Duodenal mucosa (tissue), 2 donors: ENCODE results near the gene ERCC5.

ENCODE experiments used
- H3K27ac ChIP-seq: one replicate; pipeline ENCODE4 v1.7.0; 2013; ENCODE audit warnings: low read depth, low read length
- H3K27me3 ChIP-seq, 2 donors: one replicate each; pipeline ENCODE4 v1.7.0; 2013; ENCODE audit warnings: low read length in 2 of 2, control low read depth in 1 of 2; ENCODE audit not compliant: insufficient read depth in 2 of 2, control insufficient read depth in 1 of 2
- H3K36me3 ChIP-seq, 2 donors: one replicate each; pipeline ENCODE4 v1.7.0; 2013; ENCODE audit warnings: low read length in 2 of 2, control low read depth in 1 of 2; ENCODE audit not compliant: insufficient read depth in 2 of 2, control insufficient read depth in 1 of 2
- H3K4me1 ChIP-seq, 2 donors: one replicate each; pipeline ENCODE4 v1.7.0; 2013; ENCODE audit warnings: low read length in 2 of 2, control low read depth in 1 of 2; ENCODE audit not compliant: insufficient read depth in 2 of 2, control insufficient read depth in 1 of 2
- H3K4me3 ChIP-seq, 2 donors: one replicate each; pipeline ENCODE4 v1.7.0; 2013; ENCODE audit warnings: low read length in 2 of 2, low read depth in 1 of 2
- H3K9ac ChIP-seq, 2 donors: one replicate each; pipeline ENCODE4 v1.7.0; 2013; ENCODE audit warnings: low read length in 2 of 2, low read depth in 1 of 2
- H3K9me3 ChIP-seq, 2 donors: one replicate each; pipeline ENCODE4 v1.7.0; 2013; ENCODE audit warnings: low read length in 2 of 2, control low read depth in 1 of 2; ENCODE audit not compliant: control insufficient read depth in 1 of 2

ERCC5 gene

GRCh38 chr13:102845630-102846260, at the start of gene ERCC5:
ERCC5 (plus strand) TSS chr13:102846032; CDS start chr13:102846267, 235 bp downstream.
- Histone ChIP-seq H3K27me3 (no peaks in the 10 kb centered on the region), H3K27ac (peak within 1 kb of the TSS; percentile 96), H3K4me1 (peaks cover 6 to 18% of the 10 kb centered on the region in 2 donors), H3K9me3 (no peaks in the 10 kb centered on the region), H3K36me3 (peaks cover 0 to 5% of the 10 kb centered on the region in 2 donors), H3K4me3 (peak within 1 kb of the TSS; percentile 89 to 96), H3K9ac (peak within 1 kb of the TSS; percentile 87 to 93)

- Histone ChIP-seq H3K36me3 (no peaks in the 10 kb centered on the region), H3K9ac (peak within 1 kb of the TSS; percentile 59 to 73), H3K27ac (peak within 1 kb of the TSS; percentile 73), H3K9me3 (no peaks in the 10 kb centered on the region), H3K4me1 (peaks cover 0 to 8% of the 10 kb centered on the region in 2 donors), H3K4me3 (peak within 1 kb of the TSS; percentile 87), H3K27me3 (no peaks in the 10 kb centered on the region)
These were observed 47.0 kb upstream of the ERCC5 start, which contains the start of the genes BIVM and POGLUT2 for GRCh38 chr13:102798581-102799425. BIVM (plus strand) TSS chr13:102799119; CDS start chr13:102807268, 8,149 bp downstream. POGLUT2 (minus strand) TSS chr13:102798976; CDS start chr13:102798670, 306 bp downstream.

GRCh38 chr13:102799426-102800144, 46.2 kb upstream of the ERCC5 start:
- Histone ChIP-seq H3K4me1 (peaks cover 0 to 8% of the 10 kb centered on the region in 2 donors), H3K4me3 (peak overlapping the region; percentile 87), H3K9ac (peak overlapping the region; percentile 59 to 73), H3K27me3 (no peaks in the 10 kb centered on the region), H3K9me3 (no peaks in the 10 kb centered on the region), H3K27ac (peak overlapping the region; percentile 73), H3K36me3 (no peaks in the 10 kb centered on the region)

GRCh38 chr13:102800145-102801041, 45.4 kb upstream of the ERCC5 start:
- Histone ChIP-seq H3K4me3 (peak overlapping the region; percentile 87), H3K9ac (peak overlapping the region; percentile 59 to 73), H3K27me3 (no peaks in the 10 kb centered on the region), H3K9me3 (no peaks in the 10 kb centered on the region), H3K4me1 (peaks cover 0 to 8% of the 10 kb centered on the region in 2 donors), H3K27ac (peak overlapping the region; percentile 73), H3K36me3 (no peaks in the 10 kb centered on the region)

- H3K4me3 ChIP-seq: no peak overlapping the region
- no peaks in the 10 kb centered on the region for H3K9me3 ChIP-seq
- peaks cover 0 to 4% of the 10 kb centered on the region in 2 donors for H3K4me1 ChIP-seq
- no peaks in the 10 kb centered on the region for H3K27me3 ChIP-seq
- H3K36me3 ChIP-seq: peaks cover 0 to under 1% of the 10 kb centered on the region in 2 donors
- no peak overlapping the region for H3K9ac ChIP-seq
- H3K27ac ChIP-seq: no peak overlapping the region
These were observed 40.2 kb upstream of the ERCC5 start for GRCh38 chr13:102805680-102806079.

GRCh38 chr13:102807699-102808098, 38.1 kb upstream of the ERCC5 start:
- H3K27me3 ChIP-seq: no peaks in the 10 kb centered on the region
- no peaks in the 10 kb centered on the region for H3K4me1 ChIP-seq
- peaks cover 0 to 2% of the 10 kb centered on the region in 2 donors for H3K36me3 ChIP-seq
- H3K27ac ChIP-seq: no peak overlapping the region
- no peaks in the 10 kb centered on the region for H3K9me3 ChIP-seq
- H3K4me3 ChIP-seq: no peak overlapping the region
- H3K9ac ChIP-seq: no peak overlapping the region

- Histone ChIP-seq H3K27me3 (no peaks in the 10 kb centered on the region), H3K27ac (no peak overlapping the region), H3K9me3 (no peaks in the 10 kb centered on the region), H3K4me1 (no peaks in the 10 kb centered on the region), H3K9ac (no peak overlapping the region), H3K36me3 (peaks cover 0 to 7% of the 10 kb centered on the region in 2 donors), H3K4me3 (no peak overlapping the region)
These were observed 33.1 kb upstream of the ERCC5 start for GRCh38 chr13:102812611-102813287.

- no peak overlapping the region for H3K9ac ChIP-seq
- H3K4me3 ChIP-seq: no peak overlapping the region
- no peaks in the 10 kb centered on the region for H3K27me3 ChIP-seq
- no peaks in the 10 kb centered on the region for H3K4me1 ChIP-seq
- peaks cover 0 to 9% of the 10 kb centered on the region in 2 donors for H3K36me3 ChIP-seq
- no peak overlapping the region for H3K27ac ChIP-seq
- no peaks in the 10 kb centered on the region for H3K9me3 ChIP-seq
These were observed 31.7 kb upstream of the ERCC5 start for GRCh38 chr13:102814025-102814607.
